Heart left ventricle (tissue), 16 donors: ENCODE results near the gene DDR2. TPM values are rescaled to one million over a fixed set of nuclear protein-coding genes. Genes with fewer than 3 reads are reported as not detected.

Experiments used
- ATAC-seq, 4 donors: fragments of 200-7000 bp; cut with Tn5 transposase; one replicate each; pipeline ENCODE4 v1.9.1; 2020 to 2022; ENCODE audit warnings: moderate library complexity in 4 of 4, mild to moderate bottlenecking in 3 of 4, moderate number of reproducible peaks in 1 of 4
- DNase-seq, 5 donors: peaks; one replicate each; pipeline ENCODE4 v3.0.0-alpha.2; 2020
- H3K27ac ChIP-seq, 12 donors: fragments of 200-600 bp; sonication (generic) in 4 of 12; one replicate each; pipeline versions ENCODE4 v1.5.0 to v1.8.0; 2016 to 2022; ENCODE audit warnings: mild to moderate bottlenecking in 2 of 12
- H3K27me3 ChIP-seq, 9 donors: fragments of 200-600 bp; sonication (generic) in 2 of 9; one replicate each; pipeline versions ENCODE4 v1.5.1 to v1.8.0; 2016 to 2022; ENCODE audit warnings: mild to moderate bottlenecking in 3 of 9
- H3K36me3 ChIP-seq, 9 donors: fragments of 200-600 bp; sonication (generic) in 2 of 9; one replicate each; pipeline versions ENCODE4 v1.5.0 to v1.8.0; 2018 to 2022; ENCODE audit warnings: mild to moderate bottlenecking in 2 of 9
- H3K4me1 ChIP-seq, 12 donors: fragments of 200-600 bp; sonication (generic) in 4 of 12; one replicate each; pipeline versions ENCODE4 v1.5.0 to v1.8.0; 2016 to 2022; ENCODE audit warnings: mild to moderate bottlenecking in 3 of 12
- H3K4me3 ChIP-seq, 12 donors: fragments of 200-600 bp; sonication (generic) in 4 of 12; one replicate each; pipeline versions ENCODE4 v1.5.0 to v1.8.0; 2017 to 2022; ENCODE audit warnings: mild to moderate bottlenecking in 9 of 12, moderate library complexity in 4 of 12
- H3K9me3 ChIP-seq, 12 donors: fragments of 200-600 bp; sonication (generic) in 4 of 12; one replicate each; pipeline versions ENCODE4 v1.5.0 to v1.8.0; 2016 to 2022; ENCODE audit warnings: mild to moderate bottlenecking in 1 of 12
- CTCF ChIP-seq, 12 donors: fragments of 200-600 bp; sonication (generic) in 4 of 12; IDR thresholded peaks; one replicate each; pipeline versions ENCODE4 v1.5.0 to v1.8.0; 2018 to 2022; ENCODE audit warnings: antibody characterized with exemption in 12 of 12, mild to moderate bottlenecking in 5 of 12
- POLR2A ChIP-seq, 2 donors: fragments of 450-650 bp; IDR thresholded peaks; one replicate each; pipeline ENCODE4 v1.6.1; 2017; ENCODE audit warnings: antibody characterized with exemption in 2 of 2, mild to moderate bottlenecking in 2 of 2, moderate library complexity in 2 of 2
- WGBS, 4 donors: extraction: QIAGEN DNeasy Blood & Tissue Kit in 2 of 4; methylation state at CpG; one replicate each; pipeline versions ENCODE4 v1.1.5 to v1.1.7; 2013 to 2018; 5-methylcytosine and 5-hydroxymethylcytosine counted together
- intact Hi-C, 10 donors: fragments of 100-400 bp; cut with DNase I; formaldehyde crosslinking; loops; one replicate each; pipeline versions ENCODE4 v1.11.1 to v1.14.2; 2022
- polyA plus RNA-seq, 2 donors: library from polyadenylated mRNA; stranded (reverse); fragments of 200-250 nt; gene quantifications; one replicate each; pipeline ENCODE4 v1.2.3, GENCODE V29; 2013
- total RNA-seq, 9 donors: library from RNA; depleted of rRNA in 2 of 9; stranded (reverse); fragments of >200 nt in 2 of 9; fragmentation: NEBNext Ultra II Directional in 3 of 9; extraction: Animal tissue kit (Norgen Biotek cat#: 25700) in 3 of 9; gene quantifications; one replicate each; pipeline versions ENCODE4 v1.1.0 to v1.2.4, GENCODE V29; 2016 to 2023
- donor health status: ischemic (EF 13 %, LVEDD 7.1; RV severe dilation, severe dysfunction).
- donor health status: healthy with polysubstance abuse.
- donor health status: DM: no; HTN: yes; CAD: no.
- donor health status: DM: no; HTN: no; CAD: no.
- donor health status: ischemic (EF 25% LVEDD 6.9; RV normal size, moderate dysfunction).
- donor health status: ischemic (EF 25% LVEDD 5.7; RV mildly dilated, moderate dysfunction).
- donor health status: healthy.
- donor health status: DM: yes; HTN: yes; CAD: no.
- donor health status: ischemic (EF 35%, LVEDD 5.7; RV mildly dilated, moderate dysfunction).
- donor health status: nonischemic (EF 11% LVEDD 7.7; RV severe dilation, severe dysfunction).
- donor health status: DM: yes; HTN: yes; CAD: no.
- donor health status: PGD.
- donor health status: ischemic (EF 29% LVEDD 5.4; RV normal size, mild dysfunction).
- donor health status: nonischemic (EF 23%, LVEDD 6.1; RV moderate dilation, normal function).

Gene DDR2
- total and polyA plus RNA-seq, 11 donors = 5.0 to 55.3 (median 23.8) TPM

GRCh38 chr1:162660574-162660973 lies 28.3 kb downstream of the DDR2 start:
- H3K36me3 ChIP-seq = peaks cover 0 to 20% (median 0%) of the 10 kb centered on the region in 9 donors
- ATAC-seq (no peak), DNase-seq (no peak)
- no peak overlapping the region for H3K27ac ChIP-seq
- 80 to 100% (median 92%) methylated on average over 2 of the region's 2 CpGs for WGBS, 4 donors
- peaks cover 0 to 20% (median 5%) of the 10 kb centered on the region in 12 donors for H3K4me1 ChIP-seq
- TF ChIP-seq POLR2A (IDR thresholded peaks at IDR 0.05) (no peak), CTCF (IDR thresholded peaks at IDR 0.05) (no peak)
- intact Hi-C loops = no loop called here
- H3K9me3 ChIP-seq = no peaks in the 10 kb centered on the region
- no peaks in the 10 kb centered on the region for H3K27me3 ChIP-seq
- H3K4me3 ChIP-seq = no peak overlapping the region

- intact Hi-C loops = no loop called here
- ATAC-seq = no peak
- no peak for DNase-seq
- Histone ChIP-seq H3K27ac (no peak overlapping the region), H3K36me3 (peaks cover 0 to 13% (median 0%) of the 10 kb centered on the region in 9 donors), H3K4me3 (no peak overlapping the region), H3K4me1 (peaks cover 0 to 21% (median 6%) of the 10 kb centered on the region in 12 donors), H3K9me3 (no peaks in the 10 kb centered on the region), H3K27me3 (no peaks in the 10 kb centered on the region)
- TF ChIP-seq CTCF (IDR thresholded peaks at IDR 0.05) (no peak), POLR2A (IDR thresholded peaks at IDR 0.05) (no peak)
- WGBS, 4 donors = 78 to 89% (median 85%) methylated on average over 4 of the region's 4 CpGs
Observed at GRCh38 chr1:162661336-162661735, 29.1 kb downstream of the DDR2 start.

- Histone ChIP-seq H3K27me3 (no peaks in the 10 kb centered on the region), H3K9me3 (no peaks in the 10 kb centered on the region), H3K4me1 (peaks cover 0 to 22% (median 6%) of the 10 kb centered on the region in 12 donors), H3K36me3 (peaks cover 0 to 12% (median 0%) of the 10 kb centered on the region in 9 donors), H3K27ac (no peak overlapping the region), H3K4me3 (no peak overlapping the region)
- DNase-seq (no peak), ATAC-seq (no peak)
- intact Hi-C loops = no loop called here
- no peak for TF ChIP-seq CTCF (IDR thresholded peaks at IDR 0.05)
- no peak for TF ChIP-seq POLR2A (IDR thresholded peaks at IDR 0.05)
Observed at GRCh38 chr1:162662013-162662412, 29.7 kb downstream of the DDR2 start.

- peak overlapping the region in 2 of 12 donors; percentile 3 to 33 for H3K27ac ChIP-seq
Observed at GRCh38 chr1:162663086-162663485, 30.8 kb downstream of the DDR2 start.

More at GRCh38 chr1:162663086-162663485, 30.8 kb downstream of the DDR2 start:
- no peaks in the 10 kb centered on the region for H3K9me3 ChIP-seq
- ATAC-seq (no peak), DNase-seq (no peak)
- no peaks in the 10 kb centered on the region for H3K27me3 ChIP-seq
- H3K4me3 ChIP-seq = no peak overlapping the region
- TF ChIP-seq CTCF (IDR thresholded peaks at IDR 0.05) = no peak
- TF ChIP-seq POLR2A (IDR thresholded peaks at IDR 0.05) = no peak
- H3K4me1 ChIP-seq = peaks cover 0 to 22% (median 6%) of the 10 kb centered on the region in 12 donors
- H3K36me3 ChIP-seq = peaks cover 0 to 11% (median 0%) of the 10 kb centered on the region in 9 donors
- intact Hi-C loops = no loop called here
